Activated CD4-positive, alpha-beta T cell treated with anti-CD3 and anti-CD28 coated beads, Interleukin-2, amount 50 U/mL, for 4 hours (primary cell): Measurements from ENCODE around the gene SYNE1.
"Not testable (repeated sequence)": the region's sequence is repeated elsewhere in the genome, so short reads cannot be mapped to it uniquely, and the experiment has no call there.

Source experiments
- DNase-seq, 2 experiments: peaks; one replicate each; pipeline ENCODE4 v3.0.0-alpha.2; 2020

Gene SYNE1

GRCh38 chr6:152558798-152559197 lies 78.4 kb downstream of the SYNE1 start:
- DNase-seq = not testable (repeated sequence)

- no peak for DNase-seq
These were observed 79.7 kb downstream of the SYNE1 start for GRCh38 chr6:152557502-152557901.

- no peak for DNase-seq
These were observed 82.3 kb downstream of the SYNE1 start for GRCh38 chr6:152554851-152555250.

GRCh38 chr6:152552616-152553209 lies 84.4 kb downstream of the SYNE1 start:
- no peak for DNase-seq

GRCh38 chr6:152543519-152543918 lies 93.6 kb downstream of the SYNE1 start:
- DNase-seq = no peak

GRCh38 chr6:152540381-152540780 lies 96.8 kb downstream of the SYNE1 start:
- DNase-seq = no peak

GRCh38 chr6:152534541-152534940 lies 102.6 kb downstream of the SYNE1 start:
- DNase-seq = no peak

- DNase-seq = no peak
These were observed 104.4 kb downstream of the SYNE1 start for GRCh38 chr6:152532556-152533422.

- no peak for DNase-seq
These were observed 105.5 kb downstream of the SYNE1 start for GRCh38 chr6:152531659-152532058.

GRCh38 chr6:152529369-152529768 lies 107.8 kb downstream of the SYNE1 start:
- DNase-seq = no peak

GRCh38 chr6:152514120-152514519 lies 123.0 kb downstream of the SYNE1 start:
- not testable (repeated sequence) for DNase-seq

GRCh38 chr6:152509916-152510315 lies 127.2 kb downstream of the SYNE1 start:
- no peak for DNase-seq

GRCh38 chr6:152508477-152508876 lies 128.7 kb downstream of the SYNE1 start:
- no peak for DNase-seq

GRCh38 chr6:152503546-152503945 lies 133.6 kb downstream of the SYNE1 start:
- DNase-seq = no peak

GRCh38 chr6:152502421-152503188 lies 134.6 kb downstream of the SYNE1 start:
- DNase-seq = no peak

- DNase-seq = no peak
These were observed 137.2 kb downstream of the SYNE1 start for GRCh38 chr6:152499931-152500330.

- no peak for DNase-seq
These were observed 140.4 kb downstream of the SYNE1 start for GRCh38 chr6:152496731-152497130.

- not testable (repeated sequence) for DNase-seq
These were observed 141.7 kb downstream of the SYNE1 start for GRCh38 chr6:152495456-152495855.

- DNase-seq = not testable (repeated sequence)
These were observed 144.9 kb downstream of the SYNE1 start for GRCh38 chr6:152492281-152492680.

- DNase-seq = not testable (repeated sequence)
These were observed 145.7 kb downstream of the SYNE1 start for GRCh38 chr6:152491501-152491900.

GRCh38 chr6:152490971-152491378 lies 146.2 kb downstream of the SYNE1 start:
- not testable (repeated sequence) for DNase-seq

- no peak for DNase-seq
These were observed 152.4 kb downstream of the SYNE1 start for GRCh38 chr6:152484806-152485205.

- no peak for DNase-seq
These were observed 154.9 kb downstream of the SYNE1 start for GRCh38 chr6:152482289-152482688.
